Measurements from ENCODE around the gene HNRNPLL. TPM values are rescaled to one million over a fixed set of nuclear protein-coding genes. Genes with fewer than 3 reads are reported as not detected.

Gene HNRNPLL
- total RNA-seq, 1 experiment from 2014 or later: 57.7 TPM

- BruUV-seq (replicated peaks): no TSS peak
- Mint-ChIP-seq H3K4me1 (ENCODE audit: insufficient read depth, unreplicated experiment) (no peaks in the 10 kb centered on the region), H3K27me3 (ENCODE audit: insufficient read depth, unreplicated experiment) (no peaks in the 10 kb centered on the region), H3K9me3 (ENCODE audit: unreplicated experiment) (no peaks in the 10 kb centered on the region), H3K4me3 (ENCODE audit: unreplicated experiment) (no peak overlapping the region), H3K27ac (ENCODE audit: low read depth, unreplicated experiment) (no peak overlapping the region), H3K36me3 (ENCODE audit: insufficient read depth, unreplicated experiment) (no peaks in the 10 kb centered on the region)
- intact Hi-C loops (cut with micrococcal nuclease): no loop called here
- POLR2A ChIA-PET: no interaction called here
- no peak for TF ChIP-seq CTCF (IDR thresholded peaks at IDR 0.05; ENCODE audit: unreplicated experiment)
- DNase-seq (ENCODE audit: unreplicated experiment): no peak
- CTCF ChIA-PET: no interaction called here
Measured at GRCh38 chr2:38632980-38633379, 30.3 kb upstream of the HNRNPLL start.

- ChIA-PET POLR2A (no interaction called here), CTCF (no interaction called here)
- intact Hi-C loops (cut with micrococcal nuclease): no loop called here
- H3K4me3 Mint-ChIP-seq (ENCODE audit: unreplicated experiment): no peak overlapping the region
- TF ChIP-seq CTCF (IDR thresholded peaks at IDR 0.05; ENCODE audit: unreplicated experiment): no peak
- H3K4me1 Mint-ChIP-seq (ENCODE audit: insufficient read depth, unreplicated experiment): no peaks in the 10 kb centered on the region
- no TSS peak for BruUV-seq (replicated peaks)
- no peak for DNase-seq (ENCODE audit: unreplicated experiment)
- no peaks in the 10 kb centered on the region for H3K36me3 Mint-ChIP-seq (ENCODE audit: insufficient read depth, unreplicated experiment)
- no peaks in the 10 kb centered on the region for H3K27me3 Mint-ChIP-seq (ENCODE audit: insufficient read depth, unreplicated experiment)
- H3K9me3 Mint-ChIP-seq (ENCODE audit: unreplicated experiment): no peaks in the 10 kb centered on the region
- H3K27ac Mint-ChIP-seq (ENCODE audit: low read depth, unreplicated experiment): no peak overlapping the region
Measured at GRCh38 chr2:38631976-38632375, 29.2 kb upstream of the HNRNPLL start.

GRCh38 chr2:38629684-38630083 is 27.0 kb upstream of the HNRNPLL start:
- Mint-ChIP-seq H3K27ac (ENCODE audit: low read depth, unreplicated experiment) (no peak overlapping the region), H3K9me3 (ENCODE audit: unreplicated experiment) (no peaks in the 10 kb centered on the region), H3K4me1 (ENCODE audit: insufficient read depth, unreplicated experiment) (no peaks in the 10 kb centered on the region), H3K36me3 (ENCODE audit: insufficient read depth, unreplicated experiment) (no peaks in the 10 kb centered on the region), H3K27me3 (ENCODE audit: insufficient read depth, unreplicated experiment) (no peaks in the 10 kb centered on the region), H3K4me3 (ENCODE audit: unreplicated experiment) (no peak overlapping the region)
- BruUV-seq (replicated peaks): no TSS peak
- no peak for DNase-seq (ENCODE audit: unreplicated experiment)
- TF ChIP-seq CTCF (IDR thresholded peaks at IDR 0.05; ENCODE audit: unreplicated experiment): no peak
- intact Hi-C loops (cut with micrococcal nuclease): no loop called here
- CTCF ChIA-PET: interaction anchor here (0.6 kb wide), 1 partner anchor 73 kb away, joined by 5 read pairs; no protein-coding TSS in a partner anchor
- POLR2A ChIA-PET: no interaction called here

GRCh38 chr2:38627391-38627790 is 24.7 kb upstream of the HNRNPLL start:
- H3K9me3 Mint-ChIP-seq (ENCODE audit: unreplicated experiment): no peaks in the 10 kb centered on the region
- no peak overlapping the region for H3K27ac Mint-ChIP-seq (ENCODE audit: low read depth, unreplicated experiment)
- no peak for TF ChIP-seq CTCF (IDR thresholded peaks at IDR 0.05; ENCODE audit: unreplicated experiment)
- DNase-seq (ENCODE audit: unreplicated experiment): no peak
- BruUV-seq (replicated peaks): no TSS peak
- CTCF ChIA-PET: no interaction called here
- POLR2A ChIA-PET: interaction anchor here (0.6 kb wide), 1 partner anchor 1389 kb away, joined by 4 read pairs; no protein-coding TSS in a partner anchor
- intact Hi-C loops (cut with micrococcal nuclease): no loop called here
- no peaks in the 10 kb centered on the region for H3K4me1 Mint-ChIP-seq (ENCODE audit: insufficient read depth, unreplicated experiment)
- no peak overlapping the region for H3K4me3 Mint-ChIP-seq (ENCODE audit: unreplicated experiment)
- no peaks in the 10 kb centered on the region for H3K27me3 Mint-ChIP-seq (ENCODE audit: insufficient read depth, unreplicated experiment)
- H3K36me3 Mint-ChIP-seq (ENCODE audit: insufficient read depth, unreplicated experiment): no peaks in the 10 kb centered on the region

Measured in MCF 10A (cell line).